DND-41 (cell line): Measurements from ENCODE around the gene RNF135.

ENCODE experiments used
- CTCF ChIP-seq: IDR thresholded peaks from 2 replicates; pipeline ENCODE4 v1.5.1; 2012; ENCODE audit warnings: borderline replicate concordance, low read length, moderate library complexity, mild to moderate bottlenecking; ENCODE audit not compliant: poor library complexity, severe bottlenecking; ENCODE audit errors: extremely low read depth
- EZH2 ChIP-seq: IDR thresholded peaks from 3 replicates; pipeline ENCODE4 v1.6.1; 2012; ENCODE audit warnings: borderline replicate concordance, low read depth, mild to moderate bottlenecking, moderate library complexity, low read length, inconsistent platforms; ENCODE audit not compliant: severe bottlenecking

- TF ChIP-seq CTCF, result no peak
- TF ChIP-seq EZH2, result no peak
These were observed 9.3 kb upstream of the RNF135 start for GRCh38 chr17:30961209-30962188.
